ENCODE results near the gene ZNF658.
"Not testable (repeated sequence)": the region's sequence is repeated elsewhere in the genome, so short reads cannot be mapped to it uniquely, and the experiment has no call there.

DNA sequence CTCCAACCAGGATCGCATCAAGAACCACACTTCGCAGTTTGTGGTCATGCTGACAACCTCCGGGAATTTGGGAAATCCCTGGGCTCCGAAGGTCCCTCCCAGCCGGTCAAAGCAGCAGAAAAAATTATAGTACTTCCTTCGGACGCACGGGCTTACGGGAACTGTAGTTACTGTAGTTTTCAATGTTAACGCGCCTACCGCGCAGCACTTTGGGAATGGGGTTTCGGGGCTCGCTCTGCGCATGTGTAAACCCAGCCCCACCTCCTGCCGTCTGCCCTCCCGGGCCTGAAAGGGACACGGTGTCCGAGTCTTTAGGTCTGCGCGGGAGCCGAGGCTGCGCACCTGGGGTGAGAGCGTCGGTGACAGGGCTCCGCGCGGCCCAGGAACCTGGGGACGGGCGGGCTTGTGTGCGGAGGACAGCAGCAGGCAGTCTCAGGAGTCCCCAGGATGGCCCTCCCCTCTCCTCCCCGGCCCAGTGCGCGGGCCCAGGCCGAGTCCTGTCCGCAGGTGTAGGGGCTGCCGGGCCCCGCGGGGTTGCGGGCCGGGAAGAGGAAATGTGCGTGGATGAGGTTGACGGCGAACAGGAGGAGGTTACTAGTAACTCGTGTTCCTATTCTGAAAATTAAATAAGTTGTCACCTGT lies at the start of gene ZNF658:
- TF ChIP-seq, protein P1, sequence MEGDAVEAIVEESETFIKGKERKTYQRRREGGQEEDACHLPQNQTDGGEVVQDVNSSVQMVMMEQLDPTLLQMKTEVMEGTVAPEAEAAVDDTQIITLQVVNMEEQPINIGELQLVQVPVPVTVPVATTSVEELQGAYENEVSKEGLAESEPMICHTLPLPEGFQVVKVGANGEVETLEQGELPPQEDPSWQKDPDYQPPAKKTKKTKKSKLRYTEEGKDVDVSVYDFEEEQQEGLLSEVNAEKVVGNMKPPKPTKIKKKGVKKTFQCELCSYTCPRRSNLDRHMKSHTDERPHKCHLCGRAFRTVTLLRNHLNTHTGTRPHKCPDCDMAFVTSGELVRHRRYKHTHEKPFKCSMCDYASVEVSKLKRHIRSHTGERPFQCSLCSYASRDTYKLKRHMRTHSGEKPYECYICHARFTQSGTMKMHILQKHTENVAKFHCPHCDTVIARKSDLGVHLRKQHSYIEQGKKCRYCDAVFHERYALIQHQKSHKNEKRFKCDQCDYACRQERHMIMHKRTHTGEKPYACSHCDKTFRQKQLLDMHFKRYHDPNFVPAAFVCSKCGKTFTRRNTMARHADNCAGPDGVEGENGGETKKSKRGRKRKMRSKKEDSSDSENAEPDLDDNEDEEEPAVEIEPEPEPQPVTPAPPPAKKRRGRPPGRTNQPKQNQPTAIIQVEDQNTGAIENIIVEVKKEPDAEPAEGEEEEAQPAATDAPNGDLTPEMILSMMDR (IDR thresholded peaks at IDR 0.05) = not testable (repeated sequence)
- peak in 1 of 4 donors; percentile 40 for TF ChIP-seq POLR2A (IDR thresholded peaks at IDR 0.05)

Measured in esophagus squamous epithelium (tissue), 4 donors.